Suprapubic skin (tissue), 4 donors: ENCODE data around the gene NCAPD3.

Experiments used
- EP300 ChIP-seq: sonication (generic); formaldehyde crosslinking; IDR thresholded peaks from one replicate; pipeline ENCODE4 v1.6.1; 2017; ENCODE audit warnings: antibody characterized with exemption
- POLR2A ChIP-seq, 2 donors: fragments of 450-650 bp; IDR thresholded peaks; one replicate each; pipeline ENCODE4 v1.6.1; 2017; ENCODE audit warnings: antibody characterized with exemption in 2 of 2, mild to moderate bottlenecking in 2 of 2, moderate library complexity in 2 of 2
- POLR2AphosphoS5 ChIP-seq, 3 donors: sonication (generic); formaldehyde crosslinking; IDR thresholded peaks; one replicate each; pipeline ENCODE4 v1.6.1; 2017; ENCODE audit warnings: antibody characterized with exemption in 3 of 3
- TF ChIP-seq, protein P1 (sequence below), 2 donors: fragments of 200-600 bp in 1 of 2; fragments of 450-650 bp in 1 of 2; sonication (generic) in 1 of 2; IDR thresholded peaks; one replicate each; pipeline ENCODE4 v1.5.1; 2016 to 2019; ENCODE audit warnings: antibody characterized with exemption in 2 of 2, mild to moderate bottlenecking in 1 of 2, moderate library complexity in 1 of 2

DNA sequence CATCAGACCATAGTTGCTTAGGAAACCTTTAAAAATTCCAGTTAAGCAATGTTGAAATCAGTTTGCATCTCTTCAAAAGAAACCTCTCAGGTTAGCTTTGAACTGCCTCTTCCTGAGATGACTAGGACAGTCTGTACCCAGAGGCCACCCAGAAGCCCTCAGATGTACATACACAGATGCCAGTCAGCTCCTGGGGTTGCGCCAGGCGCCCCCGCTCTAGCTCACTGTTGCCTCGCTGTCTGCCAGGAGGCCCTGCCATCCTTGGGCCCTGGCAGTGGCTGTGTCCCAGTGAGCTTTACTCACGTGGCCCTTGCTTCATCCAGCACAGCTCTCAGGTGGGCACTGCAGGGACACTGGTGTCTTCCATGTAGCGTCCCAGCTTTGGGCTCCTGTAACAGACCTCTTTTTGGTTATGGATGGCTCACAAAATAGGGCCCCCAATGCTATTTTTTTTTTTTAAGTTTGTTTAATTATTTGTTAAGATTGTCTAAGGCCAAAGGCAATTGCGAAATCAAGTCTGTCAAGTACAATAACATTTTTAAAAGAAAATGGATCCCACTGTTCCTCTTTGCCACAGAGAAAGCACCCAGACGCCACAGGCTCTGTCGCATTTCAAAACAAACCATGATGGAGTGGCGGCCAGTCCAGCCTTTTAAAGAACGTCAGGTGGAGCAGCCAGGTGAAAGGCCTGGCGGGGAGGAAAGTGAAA, 73.4 kb downstream of the NCAPD3 start:
- TF ChIP-seq, protein P1, sequence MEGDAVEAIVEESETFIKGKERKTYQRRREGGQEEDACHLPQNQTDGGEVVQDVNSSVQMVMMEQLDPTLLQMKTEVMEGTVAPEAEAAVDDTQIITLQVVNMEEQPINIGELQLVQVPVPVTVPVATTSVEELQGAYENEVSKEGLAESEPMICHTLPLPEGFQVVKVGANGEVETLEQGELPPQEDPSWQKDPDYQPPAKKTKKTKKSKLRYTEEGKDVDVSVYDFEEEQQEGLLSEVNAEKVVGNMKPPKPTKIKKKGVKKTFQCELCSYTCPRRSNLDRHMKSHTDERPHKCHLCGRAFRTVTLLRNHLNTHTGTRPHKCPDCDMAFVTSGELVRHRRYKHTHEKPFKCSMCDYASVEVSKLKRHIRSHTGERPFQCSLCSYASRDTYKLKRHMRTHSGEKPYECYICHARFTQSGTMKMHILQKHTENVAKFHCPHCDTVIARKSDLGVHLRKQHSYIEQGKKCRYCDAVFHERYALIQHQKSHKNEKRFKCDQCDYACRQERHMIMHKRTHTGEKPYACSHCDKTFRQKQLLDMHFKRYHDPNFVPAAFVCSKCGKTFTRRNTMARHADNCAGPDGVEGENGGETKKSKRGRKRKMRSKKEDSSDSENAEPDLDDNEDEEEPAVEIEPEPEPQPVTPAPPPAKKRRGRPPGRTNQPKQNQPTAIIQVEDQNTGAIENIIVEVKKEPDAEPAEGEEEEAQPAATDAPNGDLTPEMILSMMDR (IDR thresholded peaks at IDR 0.05): no peak
- TF ChIP-seq POLR2AphosphoS5 (IDR thresholded peaks at IDR 0.05) (no peak), POLR2A (IDR thresholded peaks at IDR 0.05) (no peak), EP300 (no peak)
